Transverse colon (tissue), 3 donors: ENCODE data around the gene EPHA1.

Source experiments
- CTCF ChIP-seq, 5 experiments: fragments of 200-600 bp in 3 of 5; fragments of 450-650 bp in 2 of 5; sonication (generic) in 3 of 5; IDR thresholded peaks; 1 replicate in 2 of 5; 2 replicates in 3 of 5; pipeline ENCODE4 v1.5.1; 2016 to 2017; ENCODE audit warnings: antibody characterized with exemption in 5 of 5, inconsistent platforms in 3 of 5, mild to moderate bottlenecking in 2 of 5, moderate library complexity in 1 of 5
- POLR2A ChIP-seq: fragments of 450-650 bp; IDR thresholded peaks from one replicate; pipeline ENCODE4 v1.6.1; 2016; ENCODE audit warnings: antibody characterized with exemption, mild to moderate bottlenecking, moderate library complexity

DNA sequence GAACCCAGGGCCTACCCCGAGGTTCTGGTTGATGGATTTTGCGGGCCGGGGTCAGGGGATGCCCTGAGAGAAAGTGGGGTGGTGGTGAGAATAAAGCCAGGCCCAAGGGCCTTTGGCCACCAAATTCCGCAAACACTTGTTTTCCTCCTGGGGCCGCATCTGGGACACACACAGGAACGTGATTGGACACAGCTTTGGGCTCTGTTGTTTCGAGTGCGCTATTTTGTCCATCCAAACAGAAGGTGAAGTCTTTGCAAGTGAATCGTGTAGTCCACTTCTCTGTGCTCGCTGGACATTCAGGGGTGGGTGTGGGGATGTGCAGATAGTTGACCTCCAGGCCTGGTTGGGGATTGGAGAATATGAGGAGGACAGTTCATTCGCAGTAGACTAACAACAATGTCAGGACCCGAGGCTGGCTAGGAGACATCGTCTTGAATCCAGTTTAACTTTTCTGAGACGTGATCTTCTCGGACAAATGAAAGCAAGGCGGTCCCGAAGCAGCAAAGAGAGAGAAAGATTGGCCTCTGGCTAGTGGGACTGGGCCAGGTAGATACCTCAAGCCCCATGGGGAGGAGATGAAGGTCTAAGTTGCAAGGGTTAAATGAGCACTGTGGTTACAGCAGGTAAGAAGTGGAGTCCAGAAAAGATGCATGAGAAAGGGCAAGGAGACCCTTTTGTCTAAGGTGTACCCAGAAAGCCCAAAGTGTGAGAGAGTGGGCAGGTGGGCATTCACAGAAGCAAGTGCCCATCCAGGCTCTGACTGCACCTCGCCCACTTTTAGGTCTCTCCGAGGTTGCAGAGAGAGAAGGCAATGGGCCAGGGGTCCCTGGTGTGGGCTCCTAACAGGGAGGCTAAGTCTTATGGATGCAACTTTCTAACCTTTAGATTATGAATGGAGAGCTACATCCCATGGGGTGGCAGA, 45.4 kb downstream of the EPHA1 start:
- TF ChIP-seq CTCF (IDR thresholded peaks at IDR 0.05) = no peak
- TF ChIP-seq POLR2A = no peak
